Suprapubic skin (tissue), 4 donors: ENCODE results near the gene ADTRP. TPM values are rescaled to one million over a fixed set of nuclear protein-coding genes. Genes with fewer than 3 reads are reported as not detected.
"Not testable (repeated sequence)": the region's sequence is repeated elsewhere in the genome, so short reads cannot be mapped to it uniquely, and the experiment has no call there.

ENCODE experiments used
- DNase-seq, 2 donors: peaks; one replicate each; pipeline ENCODE4 v3.0.0-alpha.2; 2019; ENCODE audit warnings: low spot score in 2 of 2
- H3K27ac ChIP-seq: fragments of 200-600 bp; sonication (generic); one replicate; pipeline ENCODE4 v1.5.1; 2019
- H3K27me3 ChIP-seq: fragments of 200-600 bp; sonication (generic); one replicate; pipeline ENCODE4 v1.5.1; 2019
- H3K36me3 ChIP-seq: fragments of 200-600 bp; sonication (generic); one replicate; pipeline ENCODE4 v1.5.1; 2019
- H3K4me1 ChIP-seq: fragments of 200-600 bp; sonication (generic); one replicate; pipeline ENCODE4 v1.5.1; 2019
- H3K4me3 ChIP-seq: fragments of 200-600 bp; sonication (generic); one replicate; pipeline ENCODE4 v1.5.1; 2019; ENCODE audit warnings: mild to moderate bottlenecking
- H3K9me3 ChIP-seq: fragments of 200-600 bp; sonication (generic); one replicate; pipeline ENCODE4 v1.5.1; 2019
- CTCF ChIP-seq, 2 donors: fragments of 200-600 bp in 1 of 2; fragments of 450-650 bp in 1 of 2; sonication (generic) in 1 of 2; IDR thresholded peaks; one replicate each; pipeline ENCODE4 v1.5.1; 2016 to 2019; ENCODE audit warnings: antibody characterized with exemption in 2 of 2, mild to moderate bottlenecking in 1 of 2, moderate library complexity in 1 of 2
- EP300 ChIP-seq: sonication (generic); formaldehyde crosslinking; IDR thresholded peaks from one replicate; pipeline ENCODE4 v1.6.1; 2017; ENCODE audit warnings: antibody characterized with exemption
- POLR2A ChIP-seq, 2 donors: fragments of 450-650 bp; IDR thresholded peaks; one replicate each; pipeline ENCODE4 v1.6.1; 2017; ENCODE audit warnings: antibody characterized with exemption in 2 of 2, mild to moderate bottlenecking in 2 of 2, moderate library complexity in 2 of 2
- POLR2AphosphoS5 ChIP-seq, 3 donors: sonication (generic); formaldehyde crosslinking; IDR thresholded peaks; one replicate each; pipeline ENCODE4 v1.6.1; 2017; ENCODE audit warnings: antibody characterized with exemption in 3 of 3
- WGBS: methylation state at CpG from one replicate; pipeline ENCODE4 v1.1.5; 2018; 5-methylcytosine and 5-hydroxymethylcytosine counted together
- total RNA-seq, 4 donors: library from RNA; depleted of rRNA; stranded (reverse); fragments of >200 nt; gene quantifications; one replicate each; pipeline ENCODE4 v1.1.0, GENCODE V29; 2016

Gene ADTRP
- total RNA-seq, 4 donors from 2014 or later = 19.6 to 39.5 (median 26.2) TPM

DNA sequence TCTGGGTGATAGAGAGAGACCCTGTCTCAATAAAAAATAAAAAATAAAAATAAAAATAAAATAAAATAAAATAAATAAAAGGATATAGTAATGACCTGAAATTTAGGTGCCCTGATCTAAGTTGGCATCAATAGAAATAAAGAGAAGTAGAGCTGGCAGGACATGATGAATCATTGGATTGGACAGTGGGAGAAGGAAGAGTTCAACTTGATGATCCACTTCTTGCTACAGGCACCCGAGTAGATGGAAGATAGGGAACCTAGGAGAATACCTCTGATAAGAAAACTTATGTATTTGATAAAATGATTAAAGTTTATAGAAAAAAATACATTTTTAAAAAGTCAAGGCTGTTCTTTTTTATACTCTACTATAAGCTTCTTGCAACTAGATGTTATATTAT is 79.0 kb downstream of the ADTRP start:
- Histone ChIP-seq H3K4me1 (peaks cover 11% of the 10 kb centered on the region), H3K27me3 (no peaks in the 10 kb centered on the region), H3K27ac (no peak overlapping the region), H3K36me3 (no peaks in the 10 kb centered on the region), H3K4me3 (no peak overlapping the region), H3K9me3 (no peaks in the 10 kb centered on the region)
- no peak for DNase-seq
- TF ChIP-seq CTCF (IDR thresholded peaks at IDR 0.05) (no peak), EP300 (no peak), POLR2A (IDR thresholded peaks at IDR 0.05) (no peak), POLR2AphosphoS5 (IDR thresholded peaks at IDR 0.05) (no peak)
- WGBS = 17% methylated on average over 1 of the region's 1 CpG

GRCh38 chr6:11692451-11693376 is 85.9 kb downstream of the ADTRP start:
- H3K4me3 ChIP-seq = no peak overlapping the region

GRCh38 chr6:11689847-11690246 is 88.8 kb downstream of the ADTRP start:
- WGBS = 96% methylated on average over 3 of the region's 3 CpGs
- peaks cover 3% of the 10 kb centered on the region for H3K9me3 ChIP-seq
- H3K27ac ChIP-seq = no peak overlapping the region
- H3K27me3 ChIP-seq = no peaks in the 10 kb centered on the region
- no peak overlapping the region for H3K4me3 ChIP-seq
- no peaks in the 10 kb centered on the region for H3K36me3 ChIP-seq
- no peak for TF ChIP-seq CTCF (IDR thresholded peaks at IDR 0.05)
- no peaks in the 10 kb centered on the region for H3K4me1 ChIP-seq
- DNase-seq = no peak

More at GRCh38 chr6:11692451-11693376, 85.9 kb downstream of the ADTRP start:
- no peaks in the 10 kb centered on the region for H3K27me3 ChIP-seq
- DNase-seq = no peak
- 70% methylated on average over 4 of the region's 4 CpGs for WGBS
- TF ChIP-seq EP300 = no peak
- no peak for TF ChIP-seq POLR2AphosphoS5 (IDR thresholded peaks at IDR 0.05)
- TF ChIP-seq POLR2A (IDR thresholded peaks at IDR 0.05) = no peak
- no peak for TF ChIP-seq CTCF (IDR thresholded peaks at IDR 0.05)
- no peaks in the 10 kb centered on the region for H3K36me3 ChIP-seq
- H3K9me3 ChIP-seq = peaks cover 3% of the 10 kb centered on the region
- no peaks in the 10 kb centered on the region for H3K4me1 ChIP-seq
- no peak overlapping the region for H3K27ac ChIP-seq

GRCh38 chr6:11689400-11689799 is 89.2 kb downstream of the ADTRP start:
- not testable (repeated sequence) for DNase-seq, H3K4me3 ChIP-seq, H3K36me3 ChIP-seq, H3K27ac ChIP-seq, H3K27me3 ChIP-seq, H3K4me1 ChIP-seq, H3K9me3 ChIP-seq
- 74% methylated on average over 1 of the region's 1 CpG for WGBS

GRCh38 chr6:11688425-11688709 is 90.2 kb downstream of the ADTRP start:
- no peak overlapping the region for H3K4me3 ChIP-seq
- no peak for TF ChIP-seq CTCF (IDR thresholded peaks at IDR 0.05)
- no peak for TF ChIP-seq POLR2AphosphoS5 (IDR thresholded peaks at IDR 0.05)
- no peak for TF ChIP-seq POLR2A (IDR thresholded peaks at IDR 0.05)
- no peak for TF ChIP-seq EP300
- H3K9me3 ChIP-seq = peaks cover 3% of the 10 kb centered on the region
- H3K27me3 ChIP-seq = no peaks in the 10 kb centered on the region
- no peak for DNase-seq
- no peaks in the 10 kb centered on the region for H3K4me1 ChIP-seq
- no peaks in the 10 kb centered on the region for H3K36me3 ChIP-seq
- WGBS = 67% methylated on average over 1 of the region's 1 CpG
- no peak overlapping the region for H3K27ac ChIP-seq
